ENCODE data around the gene SUV39H1.

The SUV39H1 gene

GRCh38 chrX:48700246-48700645 is 3.7 kb downstream of the SUV39H1 start:
- TF ChIP-seq TOX (CRISPR knock-in tag; IDR thresholded peaks at IDR 0.05; ENCODE audit: borderline replicate concordance) (no peak), ZNF565 (CRISPR knock-in tag; conservative IDR thresholded peaks at IDR 0.05; ENCODE audit: low read depth) (no peak), ZFP3 (CRISPR knock-in tag; IDR thresholded peaks at IDR 0.05) (no peak), TCF4 (CRISPR knock-in tag; IDR thresholded peaks at IDR 0.05; ENCODE audit: borderline replicate concordance) (no peak), ARNTL (CRISPR knock-in tag; IDR thresholded peaks at IDR 0.05; ENCODE audit: borderline replicate concordance, low read depth) (no peak), BACH2 (CRISPR knock-in tag; IDR thresholded peaks at IDR 0.05; ENCODE audit: borderline replicate concordance) (no peak), GLIS3 (CRISPR knock-in tag; IDR thresholded peaks at IDR 0.05) (no peak), ZFP30 (CRISPR knock-in tag; IDR thresholded peaks at IDR 0.05) (no peak), TSHZ2 (CRISPR knock-in tag; IDR thresholded peaks at IDR 0.05) (no peak), PPARA (CRISPR knock-in tag; IDR thresholded peaks at IDR 0.05; ENCODE audit: borderline replicate concordance) (no peak), ZC3H10 (CRISPR knock-in tag; IDR thresholded peaks at IDR 0.05) (no peak), ISL1 (CRISPR knock-in tag; IDR thresholded peaks at IDR 0.05) (no peak), ESRRG (CRISPR knock-in tag; IDR thresholded peaks at IDR 0.05) (no peak), SNAI2 (CRISPR knock-in tag; IDR thresholded peaks at IDR 0.05) (no peak), POU6F1 (CRISPR knock-in tag; IDR thresholded peaks at IDR 0.05; ENCODE audit: borderline replicate concordance, low read depth) (no peak), ZNF8 (CRISPR knock-in tag; IDR thresholded peaks at IDR 0.05) (no peak), CSDC2 (CRISPR knock-in tag; IDR thresholded peaks at IDR 0.05) (no peak)
- ATAC-seq, result no peak

GRCh38 chrX:48700951-48701653 is 4.6 kb downstream of the SUV39H1 start:
- TF ChIP-seq ZFP3 (CRISPR knock-in tag; IDR thresholded peaks at IDR 0.05) (no peak), POU6F1 (CRISPR knock-in tag; IDR thresholded peaks at IDR 0.05; ENCODE audit: borderline replicate concordance, low read depth) (no peak), CSDC2 (CRISPR knock-in tag; IDR thresholded peaks at IDR 0.05) (no peak), CREB5 (CRISPR knock-in tag; IDR thresholded peaks at IDR 0.05; ENCODE audit: low read depth) (no peak), ZFP30 (CRISPR knock-in tag; IDR thresholded peaks at IDR 0.05) (no peak), ZNF565 (CRISPR knock-in tag; conservative IDR thresholded peaks at IDR 0.05; ENCODE audit: low read depth) (no peak), CSRNP3 (CRISPR knock-in tag; IDR thresholded peaks at IDR 0.05) (no peak), ZNF70 (CRISPR knock-in tag; IDR thresholded peaks at IDR 0.05) (no peak), PPARA (CRISPR knock-in tag; IDR thresholded peaks at IDR 0.05; ENCODE audit: borderline replicate concordance) (no peak), OSR1 (CRISPR knock-in tag; IDR thresholded peaks at IDR 0.05) (no peak), ZC3H10 (CRISPR knock-in tag; IDR thresholded peaks at IDR 0.05) (no peak)
- ATAC-seq, result no peak

GRCh38 chrX:48702032-48702431 is 5.5 kb downstream of the SUV39H1 start:
- TF ChIP-seq CREB5 (CRISPR knock-in tag; IDR thresholded peaks at IDR 0.05; ENCODE audit: low read depth) (no peak), POU6F1 (CRISPR knock-in tag; IDR thresholded peaks at IDR 0.05; ENCODE audit: borderline replicate concordance, low read depth) (no peak), ARNTL (CRISPR knock-in tag; IDR thresholded peaks at IDR 0.05; ENCODE audit: borderline replicate concordance, low read depth) (no peak), ESRRG (CRISPR knock-in tag; IDR thresholded peaks at IDR 0.05) (no peak), ZFP30 (CRISPR knock-in tag; IDR thresholded peaks at IDR 0.05) (no peak)
- ATAC-seq, result no peak
